H9 (cell line): ENCODE measurements around the gene AIFM1. TPM values are rescaled to one million over a fixed set of nuclear protein-coding genes. Genes with fewer than 3 reads are reported as not detected.

Experiments used
- DNase-seq: peaks from one replicate; pipeline ENCODE4 v3.0.0-alpha.2; 2017
- H2AFZ ChIP-seq: one replicate; pipeline ENCODE4 v1.6.1; 2013; ENCODE audit warnings: mild to moderate bottlenecking, low read length, control low read depth, moderate library complexity
- H2AK5ac ChIP-seq: 2 replicates; pipeline ENCODE4 v1.6.1; 2013; ENCODE audit warnings: low read length, control low read depth, mixed read lengths; ENCODE audit not compliant: insufficient read length
- H2BK120ac ChIP-seq: one replicate; pipeline ENCODE4 v1.6.1; 2013; ENCODE audit warnings: low read depth, mild to moderate bottlenecking, low read length, control low read depth, inconsistent platforms; ENCODE audit not compliant: poor library complexity, severe bottlenecking
- H2BK12ac ChIP-seq: 2 replicates; pipeline ENCODE4 v1.6.1; 2013; ENCODE audit warnings: low read length, control low read depth, mixed read lengths, low read depth; ENCODE audit not compliant: insufficient read length
- H2BK15ac ChIP-seq: 2 replicates; pipeline ENCODE4 v1.6.1; 2013; ENCODE audit warnings: low read depth, low read length, control low read depth
- H2BK20ac ChIP-seq: one replicate; pipeline ENCODE4 v1.6.1; 2013; ENCODE audit warnings: low read depth, mild to moderate bottlenecking, low read length, control low read depth, inconsistent platforms; ENCODE audit not compliant: poor library complexity, severe bottlenecking
- H2BK5ac ChIP-seq: 2 replicates; pipeline ENCODE4 v1.6.1; 2013; ENCODE audit warnings: low read length, control low read depth, mixed read lengths; ENCODE audit not compliant: insufficient read length
- H3K14ac ChIP-seq: 2 replicates; pipeline ENCODE4 v1.6.1; 2013; ENCODE audit warnings: low read length, control low read depth; ENCODE audit not compliant: insufficient read depth
- H3K18ac ChIP-seq: 2 replicates; pipeline ENCODE4 v1.6.1; 2013; ENCODE audit warnings: low read depth, mild to moderate bottlenecking, mixed read lengths, low read length, control low read depth; ENCODE audit not compliant: insufficient read length
- H3K23ac ChIP-seq: 2 replicates; pipeline ENCODE4 v1.6.1; 2013; ENCODE audit warnings: low read length, control low read depth, mixed read lengths, low read depth; ENCODE audit not compliant: insufficient read length
- H3K23me2 ChIP-seq: 2 replicates; pipeline ENCODE4 v1.6.1; 2013; ENCODE audit warnings: low read depth, mild to moderate bottlenecking, mixed read lengths, low read length, control low read depth; ENCODE audit not compliant: insufficient read length, poor library complexity, severe bottlenecking
- H3K27ac ChIP-seq: 2 replicates; pipeline ENCODE4 v1.5.1; 2013; ENCODE audit warnings: low read length, control low read depth, mixed read lengths, low read depth; ENCODE audit not compliant: insufficient read length
- H3K27me3 ChIP-seq: 2 replicates; pipeline ENCODE4 v1.6.1; 2013; ENCODE audit warnings: low read length, control low read depth, inconsistent platforms; ENCODE audit not compliant: insufficient read depth
- H3K4ac ChIP-seq: 2 replicates; pipeline ENCODE4 v1.6.1; 2013; ENCODE audit warnings: low read depth, mild to moderate bottlenecking, control low read depth, inconsistent platforms, low read length, moderate library complexity
- H3K4me1 ChIP-seq: 2 replicates; pipeline ENCODE4 v1.6.1; 2013; ENCODE audit warnings: low read length, control low read depth, inconsistent platforms; ENCODE audit not compliant: insufficient read depth
- H3K4me2 ChIP-seq: 2 replicates; pipeline ENCODE4 v1.6.1; 2013; ENCODE audit warnings: low read length, control low read depth, mixed read lengths; ENCODE audit not compliant: insufficient read length, insufficient read depth
- H3K56ac ChIP-seq: 2 replicates; pipeline ENCODE4 v1.6.1; 2013; ENCODE audit warnings: low read depth, mild to moderate bottlenecking, mixed read lengths, low read length, control low read depth; ENCODE audit not compliant: insufficient read length
- H3K79me1 ChIP-seq: 2 replicates; pipeline ENCODE4 v1.6.1; 2013; ENCODE audit warnings: low read depth, mild to moderate bottlenecking, moderate library complexity, low read length, control low read depth, inconsistent platforms; ENCODE audit not compliant: insufficient read depth, poor library complexity, severe bottlenecking
- H3K79me2 ChIP-seq: 2 replicates; pipeline ENCODE4 v1.6.1; 2013; ENCODE audit warnings: low read length, control low read depth, inconsistent platforms; ENCODE audit not compliant: insufficient read depth
- H3K9ac ChIP-seq: 2 replicates; pipeline ENCODE4 v1.6.1; 2013; ENCODE audit warnings: low read length, control low read depth, mixed read lengths; ENCODE audit not compliant: insufficient read length; ENCODE audit errors: extremely low read depth
- H3K9me3 ChIP-seq: one replicate; pipeline ENCODE4 v1.6.1; 2013; ENCODE audit warnings: low read depth, low read length, inconsistent platforms; ENCODE audit not compliant: control insufficient read depth
- H3T11ph ChIP-seq: one replicate; pipeline ENCODE4 v1.6.1; 2013; ENCODE audit warnings: mild to moderate bottlenecking, low read length, control low read depth, inconsistent platforms
- H4K20me1 ChIP-seq: one replicate; pipeline ENCODE4 v1.6.1; 2013; ENCODE audit not compliant: control insufficient read depth, insufficient read length, insufficient read depth
- H4K5ac ChIP-seq: 2 replicates; pipeline ENCODE4 v1.6.1; 2013; ENCODE audit warnings: low read depth, mild to moderate bottlenecking, mixed read lengths, low read length, control low read depth; ENCODE audit not compliant: insufficient read length
- H4K8ac ChIP-seq: replicated peaks from 2 replicates; pipeline ENCODE4 v1.6.1; 2013; ENCODE audit warnings: low read length, control low read depth, mixed read lengths, low read depth; ENCODE audit not compliant: insufficient read length
- H4K91ac ChIP-seq: 2 replicates; pipeline ENCODE4 v1.6.1; 2013; ENCODE audit warnings: low read depth, mild to moderate bottlenecking, moderate library complexity, mixed read lengths, low read length, control low read depth; ENCODE audit not compliant: insufficient read length
- H3K27ac Mint-ChIP-seq, 3 experiments: 2 replicates in 2 of 3; 3 replicates in 1 of 3; pipeline ENCODE4 v1.8.0; 2020 to 2021; ENCODE audit warnings: mixed read lengths in 3 of 3, mild to moderate bottlenecking in 1 of 3, moderate library complexity in 1 of 3
- H3K27me3 Mint-ChIP-seq: 2 replicates; pipeline ENCODE4 v1.8.0; 2021; ENCODE audit warnings: low read depth, mild to moderate bottlenecking, moderate library complexity, mixed read lengths
- H3K36me3 Mint-ChIP-seq, 3 experiments: 2 replicates in 2 of 3; 3 replicates in 1 of 3; pipeline ENCODE4 v1.8.0; 2020 to 2021; ENCODE audit warnings: low read depth in 3 of 3, mixed read lengths in 3 of 3; ENCODE audit not compliant: insufficient read depth in 1 of 3
- H3K4me1 Mint-ChIP-seq, 2 experiments: 2 replicates each; pipeline ENCODE4 v1.8.0; 2020; ENCODE audit warnings: mixed read lengths in 2 of 2
- H3K4me3 Mint-ChIP-seq, 2 experiments: 2 replicates in 1 of 2; 3 replicates in 1 of 2; pipeline ENCODE4 v1.8.0; 2020 to 2021; ENCODE audit warnings: mild to moderate bottlenecking in 2 of 2, mixed read lengths in 2 of 2, moderate library complexity in 1 of 2
- H3K9me3 Mint-ChIP-seq, 2 experiments: 2 replicates in 1 of 2; 3 replicates in 1 of 2; pipeline ENCODE4 v1.8.0; 2020; ENCODE audit warnings: mild to moderate bottlenecking in 2 of 2, mixed read lengths in 2 of 2, moderate library complexity in 1 of 2
- CTCF ChIP-seq: fragments of 200-600 bp; sonication (generic); conservative IDR thresholded peaks from 3 replicates; pipeline ENCODE4 v1.8.0; 2021; ENCODE audit warnings: antibody characterized with exemption, mild to moderate bottlenecking
- WGBS: extraction: QIAGEN DNeasy Blood & Tissue Kit; methylation state at CpG from one replicate; pipeline ENCODE4 v1.1.7; 2013; ENCODE audit warnings: missing lambda C conversion rate, low lambda C conversion rate, mixed read lengths; ENCODE audit not compliant: insufficient read length; ENCODE audit errors: extremely low coverage; 5-methylcytosine and 5-hydroxymethylcytosine counted together
- total RNA-seq: library from RNA; stranded (reverse); gene quantifications from 2 replicates; pipeline ENCODE4 v1.2.1, GENCODE V29; 2021

Gene AIFM1
- total RNA-seq, 1 experiment from 2014 or later = 43.7 TPM

DNA sequence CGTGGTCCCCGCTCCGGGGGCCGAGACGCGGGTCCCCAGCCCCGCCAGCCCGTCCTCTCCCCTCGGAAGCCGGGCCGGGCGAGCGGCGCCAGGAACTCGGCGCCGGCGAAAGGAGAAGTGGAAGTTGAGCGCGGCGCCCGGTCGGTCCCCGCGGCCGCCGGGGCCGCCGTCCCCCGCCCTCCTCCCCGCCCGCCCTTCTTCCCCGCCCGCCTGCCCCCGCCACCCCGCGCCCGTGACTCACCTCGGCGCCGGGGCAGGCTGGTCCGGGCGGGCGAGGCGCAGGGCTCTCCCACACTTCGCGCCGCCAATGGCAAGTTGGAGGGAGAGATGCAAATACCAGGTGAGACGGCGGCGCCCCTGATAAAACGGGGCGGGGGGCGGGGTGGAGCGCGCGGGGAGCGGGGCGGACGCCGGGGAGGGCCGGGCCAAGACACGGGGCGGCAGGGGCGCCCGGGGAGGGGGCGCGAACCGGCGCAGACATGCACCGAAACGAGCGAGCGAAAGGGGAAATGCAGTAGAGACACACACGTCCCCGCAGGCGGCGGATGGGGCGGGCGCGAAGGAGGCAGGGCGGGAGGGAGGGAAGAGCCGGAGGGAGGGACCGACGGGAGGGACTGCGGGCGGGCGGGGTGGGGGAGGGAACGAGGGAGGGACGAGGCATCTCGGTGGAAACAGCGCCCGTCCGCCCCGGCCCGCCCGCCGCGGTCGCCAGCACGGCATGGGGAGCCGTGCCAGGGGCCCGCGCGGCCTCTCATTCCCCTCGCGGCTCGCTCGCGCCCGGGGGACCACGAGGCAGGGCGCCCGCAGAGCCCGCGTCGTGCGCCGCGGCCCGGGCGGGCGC is 55.0 kb downstream of the AIFM1 start, which contains the start of gene ELF4:
ELF4 (minus strand) TSS at position 119 of the 841 bp plus-strand sequence. CDS start 29,167 bp downstream, outside the sequence.
- no peak within 1 kb of the TSS for H3K27ac ChIP-seq
- no peak within 1 kb of the TSS for H2AFZ ChIP-seq
- no peak within 1 kb of the TSS for H2AK5ac ChIP-seq

More for the DNA sequence above, 55.0 kb downstream of the AIFM1 start, which contains the start of gene ELF4:
- no peak for DNase-seq
- H3K79me1 ChIP-seq = no peaks in the 10 kb centered on the region
- no peak within 1 kb of the TSS for H3K4ac ChIP-seq
- H3K4me2 ChIP-seq = peak within 1 kb of the TSS; percentile 38
- H3K9me3 Mint-ChIP-seq = peaks cover 0 to 64% of the 10 kb centered on the region in 2 experiments; a peak in 3 of 5 replicates
- H3K9ac ChIP-seq = no peak within 1 kb of the TSS
- no peak within 1 kb of the TSS for H4K91ac ChIP-seq
- H3K23me2 ChIP-seq = no peaks in the 10 kb centered on the region
- H3K36me3 Mint-ChIP-seq = peaks cover 0 to 2% (median 0%) of the 10 kb centered on the region in 3 experiments; a peak in 1 of 7 replicates
- no peak within 1 kb of the TSS for H2BK20ac ChIP-seq
- no peak within 1 kb of the TSS for H3K27ac Mint-ChIP-seq
- H4K5ac ChIP-seq = no peak within 1 kb of the TSS
- no peak within 1 kb of the TSS for H3K14ac ChIP-seq
- H2BK15ac ChIP-seq = no peak within 1 kb of the TSS
- H3K79me2 ChIP-seq = no peaks in the 10 kb centered on the region
- peaks cover 21% of the 10 kb centered on the region; the same call in 1 of the 2 replicates for H3K27me3 ChIP-seq
- no peak within 1 kb of the TSS for H3T11ph ChIP-seq
- H2BK120ac ChIP-seq = no peak within 1 kb of the TSS
- H3K4me1 ChIP-seq = no peaks in the 10 kb centered on the region
- H3K4me1 Mint-ChIP-seq = peaks cover 3 to 28% of the 10 kb centered on the region in 2 experiments
- no CpG with 5 or more reads among the region's 123 CpGs for WGBS
- H4K20me1 ChIP-seq = no peaks in the 10 kb centered on the region
- H3K56ac ChIP-seq = no peak within 1 kb of the TSS
- H3K27me3 Mint-ChIP-seq = peaks cover 76% of the 10 kb centered on the region
- no peak within 1 kb of the TSS for H4K8ac ChIP-seq
- H3K18ac ChIP-seq = no peak within 1 kb of the TSS
- no peak within 1 kb of the TSS for H3K23ac ChIP-seq
- H2BK5ac ChIP-seq = no peak within 1 kb of the TSS
- peaks cover 20% of the 10 kb centered on the region for H3K9me3 ChIP-seq
- TF ChIP-seq CTCF = no peak
- H2BK12ac ChIP-seq = no peak within 1 kb of the TSS
- peak within 1 kb of the TSS; percentile 38 to 82 for H3K4me3 Mint-ChIP-seq
